ENCODE results near the gene ZFHX3.

The ZFHX3 gene

GRCh38 chr16:72844225-72844920 is 203.6 kb downstream of the ZFHX3 start:
- Mint-ChIP-seq H3K36me3 (no peaks in the 10 kb centered on the region), H3K4me3 (no peak overlapping the region), H3K27me3 (peaks cover 3% of the 10 kb centered on the region), H3K9me3 (no peaks in the 10 kb centered on the region), H3K4me1 (peaks cover 17% of the 10 kb centered on the region), H3K27ac (no peak overlapping the region)

GRCh38 chr16:72841506-72841905 is 206.4 kb downstream of the ZFHX3 start:
- H3K4me3 Mint-ChIP-seq = no peak overlapping the region
- H3K9me3 Mint-ChIP-seq = no peaks in the 10 kb centered on the region
- no peaks in the 10 kb centered on the region for H3K36me3 Mint-ChIP-seq
- peaks cover 17% of the 10 kb centered on the region for H3K4me1 Mint-ChIP-seq
- peaks cover 3% of the 10 kb centered on the region for H3K27me3 Mint-ChIP-seq
- H3K27ac Mint-ChIP-seq = no peak overlapping the region

- Mint-ChIP-seq H3K4me3 (no peak overlapping the region), H3K27me3 (peaks cover 3% of the 10 kb centered on the region), H3K36me3 (no peaks in the 10 kb centered on the region), H3K9me3 (no peaks in the 10 kb centered on the region), H3K27ac (no peak overlapping the region), H3K4me1 (peaks cover 17% of the 10 kb centered on the region)
Observed at GRCh38 chr16:72840631-72841381, 207.1 kb downstream of the ZFHX3 start.

- H3K9me3 Mint-ChIP-seq = no peaks in the 10 kb centered on the region
- H3K4me3 Mint-ChIP-seq = no peak overlapping the region
- H3K27me3 Mint-ChIP-seq = no peaks in the 10 kb centered on the region
- no peaks in the 10 kb centered on the region for H3K36me3 Mint-ChIP-seq
- peaks cover 2% of the 10 kb centered on the region for H3K4me1 Mint-ChIP-seq
- H3K27ac Mint-ChIP-seq = no peak overlapping the region
Observed at GRCh38 chr16:72838951-72839350, 209.0 kb downstream of the ZFHX3 start.

- Mint-ChIP-seq H3K4me1 (no peaks in the 10 kb centered on the region), H3K27ac (no peak overlapping the region), H3K27me3 (no peaks in the 10 kb centered on the region), H3K4me3 (no peak overlapping the region), H3K9me3 (no peaks in the 10 kb centered on the region), H3K36me3 (no peaks in the 10 kb centered on the region)
Observed at GRCh38 chr16:72838586-72838910, 209.4 kb downstream of the ZFHX3 start.

- Mint-ChIP-seq H3K27ac (no peak overlapping the region), H3K36me3 (no peaks in the 10 kb centered on the region), H3K4me1 (no peaks in the 10 kb centered on the region)
Observed at GRCh38 chr16:72837846-72838585, 209.9 kb downstream of the ZFHX3 start.

GRCh38 chr16:72836985-72837384 is 210.9 kb downstream of the ZFHX3 start:
- H3K9me3 Mint-ChIP-seq = no peaks in the 10 kb centered on the region
- no peak overlapping the region for H3K4me3 Mint-ChIP-seq
- H3K4me1 Mint-ChIP-seq = no peaks in the 10 kb centered on the region
- H3K36me3 Mint-ChIP-seq = no peaks in the 10 kb centered on the region
- H3K27me3 Mint-ChIP-seq = no peaks in the 10 kb centered on the region
- H3K27ac Mint-ChIP-seq = no peak overlapping the region

More at GRCh38 chr16:72837846-72838585, 209.9 kb downstream of the ZFHX3 start:
- H3K9me3 Mint-ChIP-seq = no peaks in the 10 kb centered on the region
- no peak overlapping the region for H3K4me3 Mint-ChIP-seq
- H3K27me3 Mint-ChIP-seq = no peaks in the 10 kb centered on the region

GRCh38 chr16:72836181-72836580 is 211.7 kb downstream of the ZFHX3 start:
- H3K27ac Mint-ChIP-seq = no peak overlapping the region
- H3K9me3 Mint-ChIP-seq = no peaks in the 10 kb centered on the region
- no peaks in the 10 kb centered on the region for H3K36me3 Mint-ChIP-seq
- no peaks in the 10 kb centered on the region for H3K4me1 Mint-ChIP-seq
- H3K27me3 Mint-ChIP-seq = no peaks in the 10 kb centered on the region
- no peak overlapping the region for H3K4me3 Mint-ChIP-seq

- Mint-ChIP-seq H3K36me3 (no peaks in the 10 kb centered on the region), H3K4me1 (no peaks in the 10 kb centered on the region), H3K27ac (no peak overlapping the region), H3K27me3 (no peaks in the 10 kb centered on the region), H3K4me3 (no peak overlapping the region), H3K9me3 (no peaks in the 10 kb centered on the region)
Observed at GRCh38 chr16:72835086-72835485, 212.8 kb downstream of the ZFHX3 start.

GRCh38 chr16:72834499-72834898 is 213.4 kb downstream of the ZFHX3 start:
- H3K36me3 Mint-ChIP-seq = no peaks in the 10 kb centered on the region
- no peaks in the 10 kb centered on the region for H3K4me1 Mint-ChIP-seq
- H3K4me3 Mint-ChIP-seq = no peak overlapping the region
- H3K9me3 Mint-ChIP-seq = no peaks in the 10 kb centered on the region
- no peak overlapping the region for H3K27ac Mint-ChIP-seq
- no peaks in the 10 kb centered on the region for H3K27me3 Mint-ChIP-seq

- Mint-ChIP-seq H3K27me3 (no peaks in the 10 kb centered on the region), H3K9me3 (no peaks in the 10 kb centered on the region), H3K4me1 (no peaks in the 10 kb centered on the region), H3K4me3 (no peak overlapping the region), H3K36me3 (no peaks in the 10 kb centered on the region), H3K27ac (no peak overlapping the region)
Observed at GRCh38 chr16:72833969-72834368, 214.0 kb downstream of the ZFHX3 start.

GRCh38 chr16:72833482-72833881 is 214.4 kb downstream of the ZFHX3 start:
- Mint-ChIP-seq H3K9me3 (no peaks in the 10 kb centered on the region), H3K4me3 (no peak overlapping the region), H3K27me3 (no peaks in the 10 kb centered on the region), H3K36me3 (no peaks in the 10 kb centered on the region), H3K27ac (no peak overlapping the region), H3K4me1 (no peaks in the 10 kb centered on the region)

- Mint-ChIP-seq H3K27me3 (no peaks in the 10 kb centered on the region), H3K36me3 (no peaks in the 10 kb centered on the region), H3K9me3 (no peaks in the 10 kb centered on the region), H3K27ac (no peak overlapping the region), H3K4me3 (no peak overlapping the region), H3K4me1 (no peaks in the 10 kb centered on the region)
Observed at GRCh38 chr16:72832621-72833248, 215.2 kb downstream of the ZFHX3 start.

- Mint-ChIP-seq H3K27me3 (no peaks in the 10 kb centered on the region), H3K4me1 (no peaks in the 10 kb centered on the region), H3K4me3 (no peak overlapping the region), H3K9me3 (no peaks in the 10 kb centered on the region), H3K36me3 (no peaks in the 10 kb centered on the region), H3K27ac (no peak overlapping the region)
Observed at GRCh38 chr16:72829846-72830775, 217.8 kb downstream of the ZFHX3 start.

- Mint-ChIP-seq H3K9me3 (no peaks in the 10 kb centered on the region), H3K27me3 (no peaks in the 10 kb centered on the region), H3K36me3 (no peaks in the 10 kb centered on the region), H3K4me3 (no peak overlapping the region), H3K4me1 (no peaks in the 10 kb centered on the region), H3K27ac (no peak overlapping the region)
Observed at GRCh38 chr16:72827866-72828265, 220.1 kb downstream of the ZFHX3 start.
